AG08395 (cell line): ENCODE results near the gene RPS6KA2.

Experiments
- DNase-seq: peaks from one replicate; pipeline ENCODE4 v3.0.0; 2012; ENCODE audit warnings: mixed read lengths, low spot score

RPS6KA2 gene

DNA sequence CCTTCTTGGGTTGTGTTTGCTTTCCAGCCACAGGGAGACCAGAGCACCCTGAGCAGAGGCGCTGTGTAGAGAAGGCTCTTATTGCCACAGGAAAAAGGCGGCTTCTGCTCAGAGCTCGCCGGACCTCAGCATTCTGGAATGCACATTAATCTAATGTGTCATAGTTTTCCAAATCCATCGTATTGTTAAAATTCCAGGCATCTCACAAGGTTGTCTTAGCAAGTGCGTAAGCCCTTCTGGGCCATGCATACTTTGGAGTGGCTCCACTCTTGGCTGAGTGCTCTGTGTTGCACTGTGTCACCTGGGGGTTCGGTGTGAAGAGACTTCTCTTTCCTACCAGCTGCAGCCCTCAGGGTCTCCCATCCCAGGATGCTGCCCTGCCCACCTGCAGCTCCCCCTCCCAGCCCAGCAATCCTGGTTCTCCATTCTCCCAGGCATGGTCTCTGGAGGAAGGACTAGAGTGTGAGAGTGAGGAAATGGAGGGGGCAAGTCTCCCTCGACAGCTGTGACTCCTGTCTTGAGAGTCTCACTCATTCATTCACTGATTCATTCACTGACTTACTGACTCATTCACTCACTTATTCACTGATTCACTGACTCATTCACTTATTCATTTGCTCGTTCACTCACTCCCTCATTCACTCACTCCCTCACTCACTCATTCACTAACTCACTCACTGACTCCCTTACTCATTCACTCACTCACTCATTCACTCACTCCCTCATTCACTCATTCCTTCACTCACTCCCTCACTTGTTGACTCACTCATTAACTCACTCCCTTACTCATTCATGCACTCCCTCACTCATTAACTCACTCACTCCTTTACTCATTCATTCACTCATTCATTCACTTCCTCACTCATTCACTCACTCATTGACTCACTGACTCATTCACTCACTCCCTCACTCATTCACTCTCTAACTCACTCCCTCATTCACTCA, 160.6 kb downstream of the RPS6KA2 start:
- DNase-seq = peak; percentile 84

- peak; percentile 61 for DNase-seq
These were observed 161.4 kb downstream of the RPS6KA2 start for GRCh38 chr6:166465671-166466087.

DNA sequence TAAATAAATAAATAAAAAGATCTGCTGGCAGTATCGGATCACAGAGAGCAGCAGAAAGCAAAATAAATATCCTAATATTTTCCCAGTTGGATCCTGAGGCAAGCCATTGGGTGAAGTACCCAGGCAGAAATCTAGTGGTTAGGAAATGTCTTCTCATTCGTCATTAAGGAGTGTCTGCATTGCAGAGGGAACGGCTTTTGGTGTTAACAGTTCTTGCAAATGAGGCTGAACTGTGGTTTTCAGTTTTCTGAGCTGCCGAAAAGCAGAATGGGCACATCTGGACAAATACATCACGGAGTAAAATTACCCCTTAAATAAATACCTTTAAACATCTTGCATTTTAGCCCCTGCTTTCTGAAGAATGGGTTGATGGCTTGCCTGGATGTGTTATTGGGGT, 162.1 kb downstream of the RPS6KA2 start:
- DNase-seq = no peak

DNA sequence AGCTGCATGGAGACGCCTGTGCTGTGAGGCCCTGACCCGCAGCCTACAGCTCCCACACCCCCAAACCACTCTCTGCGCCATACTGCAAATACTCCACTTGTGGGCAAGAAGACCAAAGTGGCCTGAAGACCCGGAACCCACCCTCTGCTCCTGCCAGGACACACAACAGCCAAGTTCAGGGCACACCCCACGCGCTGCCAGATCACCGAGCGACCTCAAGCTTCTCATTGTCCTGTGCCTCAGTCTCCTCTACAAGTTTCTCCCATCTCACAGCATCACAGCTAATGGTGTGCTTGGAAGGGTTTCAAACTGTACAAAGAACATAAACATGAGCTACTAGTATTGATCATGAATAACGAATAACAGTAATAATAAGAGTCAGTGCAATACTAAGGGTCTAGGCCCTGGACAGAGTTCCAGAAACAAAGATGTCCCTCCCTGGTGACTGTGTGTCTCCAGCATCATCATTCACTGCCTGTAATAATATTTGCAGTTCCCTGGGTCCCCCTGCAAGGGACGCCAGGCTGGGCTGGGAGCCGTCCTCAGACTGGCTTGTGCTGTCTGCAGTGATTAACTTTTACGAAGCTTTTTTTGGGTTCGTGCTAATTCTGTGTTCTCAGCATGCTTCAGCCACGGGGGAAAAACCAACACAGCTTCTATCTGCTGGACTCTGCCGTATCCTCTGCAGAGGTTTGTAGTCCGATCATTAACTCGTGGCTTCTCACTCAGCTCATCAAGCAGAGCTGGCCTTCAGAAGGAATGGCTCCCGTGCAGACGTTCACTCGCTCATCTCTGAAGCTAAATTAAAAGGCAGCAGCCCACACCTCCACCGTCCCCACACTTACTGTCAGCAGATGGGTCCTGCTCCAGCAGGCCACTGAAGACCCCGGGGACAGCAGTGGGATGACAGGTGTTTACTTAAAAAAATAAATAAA, 162.7 kb downstream of the RPS6KA2 start:
- no peak for DNase-seq

- DNase-seq = no peak
These were observed 163.5 kb downstream of the RPS6KA2 start for GRCh38 chr6:166463359-166464067.

DNA sequence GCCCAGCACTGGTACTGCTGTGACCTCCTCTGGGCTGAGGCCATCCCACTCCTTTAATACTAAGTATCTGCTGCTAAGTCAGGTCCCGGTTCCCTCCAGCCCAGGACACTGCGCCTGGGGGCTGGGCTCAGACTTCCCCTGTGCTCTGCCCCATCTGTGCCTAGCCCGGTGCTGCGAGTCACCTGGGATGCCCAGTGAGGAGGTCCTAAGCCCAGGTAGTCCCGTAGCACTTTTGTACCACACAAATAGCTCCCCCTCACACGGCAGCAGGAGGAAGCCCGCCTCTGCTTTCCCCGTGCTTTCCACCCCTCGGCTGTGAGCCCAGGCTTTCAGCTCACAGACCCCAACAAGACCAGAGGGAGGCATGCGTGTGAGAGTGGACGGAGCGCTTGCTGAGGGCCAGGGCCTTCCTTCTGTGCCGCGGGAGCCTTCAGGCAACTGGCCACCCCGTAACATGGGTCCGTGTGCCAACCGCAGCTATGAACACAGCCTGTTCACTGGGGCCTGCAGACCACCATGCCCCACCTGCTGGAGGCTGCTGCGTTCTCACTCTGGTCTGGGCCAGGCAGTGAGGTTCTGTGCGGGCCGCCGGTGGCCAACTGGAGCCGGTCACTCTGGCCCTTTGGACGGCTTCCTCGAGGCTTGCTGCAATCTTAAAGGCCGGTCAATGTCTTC, 164.5 kb downstream of the RPS6KA2 start:
- no peak for DNase-seq

- no peak for DNase-seq
These were observed 165.1 kb downstream of the RPS6KA2 start for GRCh38 chr6:166461821-166462460.

GRCh38 chr6:166460473-166461437, 166.3 kb downstream of the RPS6KA2 start:
- DNase-seq = peak; percentile 14

DNA sequence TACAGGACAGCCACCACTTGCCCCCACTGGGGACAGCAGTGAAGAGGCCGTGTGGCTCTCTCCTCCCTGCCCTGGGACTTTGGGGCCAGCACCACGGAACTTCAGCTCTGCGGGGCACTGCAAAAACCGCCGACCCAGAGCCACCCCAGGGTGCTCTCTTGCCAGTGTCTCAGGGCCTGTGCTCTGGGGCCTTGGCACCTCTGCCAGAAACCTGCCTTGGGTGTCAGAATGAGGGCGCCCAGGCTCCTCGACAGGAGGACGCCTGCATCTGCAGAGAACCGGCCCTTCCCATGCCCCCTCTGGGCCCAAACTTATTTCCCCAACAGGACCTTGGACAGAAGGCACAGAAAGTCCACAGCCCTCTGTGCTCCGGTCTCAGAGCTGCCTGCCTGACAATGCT, 167.1 kb downstream of the RPS6KA2 start:
- DNase-seq = no peak

DNA sequence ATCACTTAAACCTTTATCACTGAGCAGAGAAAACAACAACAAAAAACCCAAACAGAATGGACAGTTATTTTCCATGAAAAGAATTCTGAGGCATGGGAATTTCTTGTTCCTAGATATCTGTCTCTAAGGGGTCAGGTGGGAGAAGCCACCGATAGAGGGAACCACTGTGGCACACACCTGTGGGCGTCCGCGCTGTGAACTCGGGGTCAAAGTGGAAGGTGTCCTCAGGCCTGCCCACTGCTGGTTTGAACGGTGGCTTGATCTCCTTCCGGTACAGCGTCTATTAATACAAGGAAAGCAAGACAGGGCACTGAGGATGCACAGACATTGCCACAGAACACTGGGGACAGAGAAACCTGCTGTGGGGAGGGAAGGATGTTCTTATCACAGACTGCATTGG, 167.8 kb downstream of the RPS6KA2 start:
- DNase-seq = no peak

- DNase-seq = no peak
These were observed 170.5 kb downstream of the RPS6KA2 start for GRCh38 chr6:166456395-166457156.

GRCh38 chr6:166454692-166455515, 172.1 kb downstream of the RPS6KA2 start:
- DNase-seq = no peak

- DNase-seq = no peak
These were observed 173.4 kb downstream of the RPS6KA2 start for GRCh38 chr6:166453651-166454050.

- no peak for DNase-seq
These were observed 176.7 kb downstream of the RPS6KA2 start for GRCh38 chr6:166450167-166450873.

- no peak for DNase-seq
These were observed 177.4 kb downstream of the RPS6KA2 start for GRCh38 chr6:166449641-166450040.

GRCh38 chr6:166449036-166449435, 178.0 kb downstream of the RPS6KA2 start:
- DNase-seq = no peak

- no peak for DNase-seq
These were observed 178.6 kb downstream of the RPS6KA2 start for GRCh38 chr6:166448432-166448831.
